ENCODE measurements around the gene SPATA2L.
"Not testable (repeated sequence)": the region's sequence is repeated elsewhere in the genome, so short reads cannot be mapped to it uniquely, and the experiment has no call there.

The SPATA2L gene

DNA sequence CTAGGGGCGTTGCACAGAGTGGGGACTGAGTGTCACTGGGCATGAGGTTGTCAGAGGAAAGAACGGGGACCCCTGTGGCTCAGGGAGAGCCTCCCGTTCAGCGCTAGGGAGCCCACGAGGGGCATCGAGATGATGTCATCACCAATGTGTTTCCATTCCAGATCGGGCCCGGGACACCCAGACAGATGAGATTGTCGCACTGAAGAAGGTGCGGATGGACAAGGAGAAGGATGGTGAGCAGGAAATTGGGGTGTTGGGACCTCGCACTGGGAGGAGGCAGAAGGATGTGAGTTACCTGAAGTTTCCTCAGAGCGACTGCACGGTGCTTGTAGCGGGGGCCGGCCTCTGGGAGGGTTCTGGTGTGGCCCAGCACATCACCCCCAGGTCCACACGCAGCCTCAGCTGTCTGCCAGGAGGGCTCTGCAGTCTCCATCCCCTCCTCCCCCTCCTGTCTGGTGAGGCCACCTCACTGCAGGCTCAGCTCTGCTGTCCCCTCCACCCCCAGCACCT, 11.1 kb downstream of the SPATA2L start:
- Histone ChIP-seq H3K36me3 (replicated peaks; ENCODE audit: insufficient read depth, low read length) (no peaks in the 10 kb centered on the region), H3F3A (ENCODE audit: insufficient read depth, low read length) (no peaks in the 10 kb centered on the region), H3K79me2 (ENCODE audit: low read length) (peaks cover 4% of the 10 kb centered on the region), H3K9me3 (replicated peaks; ENCODE audit: insufficient read depth, low read length) (no peaks in the 10 kb centered on the region), H3K9me2 (replicated peaks; ENCODE audit: insufficient read depth, low read length) (no peaks in the 10 kb centered on the region), H3K4me2 (ENCODE audit: low read depth, low read length) (no peak overlapping the region), H3K27ac (ENCODE audit: low read length) (no peak overlapping the region), H2AFZ (ENCODE audit: low read length) (no peak overlapping the region), H3K9ac (ENCODE audit: low read length) (no peak overlapping the region), H4K20me1 (ENCODE audit: insufficient read depth, low read length) (no peaks in the 10 kb centered on the region), H3K4me3 (ENCODE audit: low read length) (no peak overlapping the region), H3K4me1 (ENCODE audit: low read length) (no peaks in the 10 kb centered on the region), H3K27me3 (replicated peaks; ENCODE audit: insufficient read depth, low read length) (no peaks in the 10 kb centered on the region)
- no peak for DNase-seq
- TF ChIP-seq, protein P1, sequence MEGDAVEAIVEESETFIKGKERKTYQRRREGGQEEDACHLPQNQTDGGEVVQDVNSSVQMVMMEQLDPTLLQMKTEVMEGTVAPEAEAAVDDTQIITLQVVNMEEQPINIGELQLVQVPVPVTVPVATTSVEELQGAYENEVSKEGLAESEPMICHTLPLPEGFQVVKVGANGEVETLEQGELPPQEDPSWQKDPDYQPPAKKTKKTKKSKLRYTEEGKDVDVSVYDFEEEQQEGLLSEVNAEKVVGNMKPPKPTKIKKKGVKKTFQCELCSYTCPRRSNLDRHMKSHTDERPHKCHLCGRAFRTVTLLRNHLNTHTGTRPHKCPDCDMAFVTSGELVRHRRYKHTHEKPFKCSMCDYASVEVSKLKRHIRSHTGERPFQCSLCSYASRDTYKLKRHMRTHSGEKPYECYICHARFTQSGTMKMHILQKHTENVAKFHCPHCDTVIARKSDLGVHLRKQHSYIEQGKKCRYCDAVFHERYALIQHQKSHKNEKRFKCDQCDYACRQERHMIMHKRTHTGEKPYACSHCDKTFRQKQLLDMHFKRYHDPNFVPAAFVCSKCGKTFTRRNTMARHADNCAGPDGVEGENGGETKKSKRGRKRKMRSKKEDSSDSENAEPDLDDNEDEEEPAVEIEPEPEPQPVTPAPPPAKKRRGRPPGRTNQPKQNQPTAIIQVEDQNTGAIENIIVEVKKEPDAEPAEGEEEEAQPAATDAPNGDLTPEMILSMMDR (IDR thresholded peaks at IDR 0.05; ENCODE audit: low read length), result no peak
- TF ChIP-seq EZH2phosphoT487 (IDR thresholded peaks at IDR 0.05; ENCODE audit: low read length) (no peak), EZH2 (optimal IDR thresholded peaks at IDR 0.05; ENCODE audit: low read depth, low read length) (no peak)

DNA sequence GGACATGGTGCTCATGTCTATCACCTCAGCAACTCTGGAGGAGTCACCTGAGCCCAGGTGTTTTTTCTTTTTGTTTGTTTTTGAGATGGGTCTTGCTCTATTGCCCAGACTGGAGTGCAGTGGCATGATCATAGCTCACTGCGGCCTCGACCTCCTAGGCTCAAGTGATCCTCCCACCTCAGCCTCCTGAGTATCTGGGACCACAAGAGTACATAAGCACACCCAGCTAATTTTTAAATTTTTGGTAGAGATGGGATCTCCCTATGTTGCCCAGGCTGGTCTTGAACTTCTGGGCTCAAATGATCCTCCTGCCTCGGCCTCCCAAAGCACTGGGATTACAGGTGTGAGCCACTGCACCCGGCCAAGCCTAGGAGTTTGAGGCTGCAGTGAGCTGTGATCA, 11.9 kb downstream of the SPATA2L start:
- not testable (repeated sequence) for DNase-seq; H3K4me1 ChIP-seq (ENCODE audit: low read length); H3K36me3 ChIP-seq (replicated peaks; ENCODE audit: insufficient read depth, low read length); H3K4me2 ChIP-seq (ENCODE audit: low read depth, low read length); H3K27ac ChIP-seq (ENCODE audit: low read length); H3K9ac ChIP-seq (ENCODE audit: low read length); H4K20me1 ChIP-seq (ENCODE audit: insufficient read depth, low read length); H3K27me3 ChIP-seq (replicated peaks; ENCODE audit: insufficient read depth, low read length); H3F3A ChIP-seq (ENCODE audit: insufficient read depth, low read length); H3K9me3 ChIP-seq (replicated peaks; ENCODE audit: insufficient read depth, low read length); H3K79me2 ChIP-seq (ENCODE audit: low read length); H3K4me3 ChIP-seq (ENCODE audit: low read length); H3K9me2 ChIP-seq (replicated peaks; ENCODE audit: insufficient read depth, low read length); H2AFZ ChIP-seq (ENCODE audit: low read length)

- Histone ChIP-seq H3K79me2 (ENCODE audit: low read length) (peaks cover 4% of the 10 kb centered on the region), H3K4me2 (ENCODE audit: low read depth, low read length) (no peak overlapping the region), H3K4me1 (ENCODE audit: low read length) (no peaks in the 10 kb centered on the region), H3K9ac (ENCODE audit: low read length) (no peak overlapping the region), H3K9me2 (replicated peaks; ENCODE audit: insufficient read depth, low read length) (no peaks in the 10 kb centered on the region), H3K9me3 (replicated peaks; ENCODE audit: insufficient read depth, low read length) (no peaks in the 10 kb centered on the region), H3F3A (ENCODE audit: insufficient read depth, low read length) (no peaks in the 10 kb centered on the region), H3K27ac (ENCODE audit: low read length) (no peak overlapping the region), H4K20me1 (ENCODE audit: insufficient read depth, low read length) (no peaks in the 10 kb centered on the region), H3K27me3 (replicated peaks; ENCODE audit: insufficient read depth, low read length) (no peaks in the 10 kb centered on the region), H2AFZ (ENCODE audit: low read length) (no peak overlapping the region), H3K36me3 (replicated peaks; ENCODE audit: insufficient read depth, low read length) (no peaks in the 10 kb centered on the region), H3K4me3 (ENCODE audit: low read length) (no peak overlapping the region)
- no peak for DNase-seq
- TF ChIP-seq EZH2 (optimal IDR thresholded peaks at IDR 0.05; ENCODE audit: low read depth, low read length) (no peak), EZH2phosphoT487 (IDR thresholded peaks at IDR 0.05; ENCODE audit: low read length) (no peak)
- TF ChIP-seq, protein P1 (IDR thresholded peaks at IDR 0.05; ENCODE audit: low read length), result no peak
Measured at GRCh38 chr16:89689142-89689541, 12.4 kb downstream of the SPATA2L start.

GRCh38 chr16:89688395-89688794, 13.1 kb downstream of the SPATA2L start:
- no peaks in the 10 kb centered on the region for H3K27me3 ChIP-seq (replicated peaks; ENCODE audit: insufficient read depth, low read length)
- H3K79me2 ChIP-seq (ENCODE audit: low read length), result peaks cover 4% of the 10 kb centered on the region
- no peaks in the 10 kb centered on the region for H3K9me2 ChIP-seq (replicated peaks; ENCODE audit: insufficient read depth, low read length)
- no peaks in the 10 kb centered on the region for H3K4me1 ChIP-seq (ENCODE audit: low read length)
- no peak for DNase-seq
- no peak overlapping the region for H3K9ac ChIP-seq (ENCODE audit: low read length)
- H4K20me1 ChIP-seq (ENCODE audit: insufficient read depth, low read length), result no peaks in the 10 kb centered on the region
- no peak overlapping the region for H3K4me3 ChIP-seq (ENCODE audit: low read length)
- H3K9me3 ChIP-seq (replicated peaks; ENCODE audit: insufficient read depth, low read length), result no peaks in the 10 kb centered on the region
- no peaks in the 10 kb centered on the region for H3K36me3 ChIP-seq (replicated peaks; ENCODE audit: insufficient read depth, low read length)
- no peak overlapping the region for H2AFZ ChIP-seq (ENCODE audit: low read length)
- no peak for TF ChIP-seq EZH2phosphoT487 (IDR thresholded peaks at IDR 0.05; ENCODE audit: low read length)
- TF ChIP-seq, protein P1 (IDR thresholded peaks at IDR 0.05; ENCODE audit: low read length), result no peak
- no peak for TF ChIP-seq EZH2 (optimal IDR thresholded peaks at IDR 0.05; ENCODE audit: low read depth, low read length)
- H3F3A ChIP-seq (ENCODE audit: insufficient read depth, low read length), result no peaks in the 10 kb centered on the region
- no peak overlapping the region for H3K27ac ChIP-seq (ENCODE audit: low read length)
- no peak overlapping the region for H3K4me2 ChIP-seq (ENCODE audit: low read depth, low read length)

Measured in MM.1S (cell line).